Activated CD8-positive, alpha-beta memory T cell treated with anti-CD3 and anti-CD28 coated beads, Interleukin-2, amount 50 U/mL, for 1 hour (primary cell): Measurements from ENCODE around the gene DDIT3.

ENCODE experiments used
- DNase-seq: peaks from one replicate; pipeline ENCODE4 v3.0.0-alpha.2; 2020; ENCODE audit errors: extremely low read depth

Gene DDIT3

GRCh38 chr12:57485695-57486094 lies 34.6 kb downstream of the DDIT3 start:
- DNase-seq, result no peak

DNA sequence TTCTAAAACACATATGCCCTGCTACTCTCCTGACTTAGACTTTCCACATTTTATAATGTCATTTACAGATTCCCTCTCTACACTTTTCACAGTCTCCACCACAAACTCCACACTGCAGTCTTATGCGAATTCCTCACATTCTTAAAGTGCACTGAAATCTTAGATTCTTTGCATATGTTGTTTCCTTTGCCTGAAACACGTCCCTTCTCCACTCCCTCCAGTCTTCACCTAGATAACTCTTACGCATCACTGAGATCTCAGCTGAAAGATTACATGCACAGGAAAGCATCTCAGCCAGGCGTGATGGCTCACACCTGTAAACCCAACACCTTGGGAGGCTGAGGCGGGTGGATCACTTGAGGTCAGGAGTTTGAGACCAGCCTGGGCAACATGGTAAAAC lies 36.8 kb downstream of the DDIT3 start:
- no peak for DNase-seq

GRCh38 chr12:57481671-57482070 lies 38.6 kb downstream of the DDIT3 start:
- no peak for DNase-seq

DNA sequence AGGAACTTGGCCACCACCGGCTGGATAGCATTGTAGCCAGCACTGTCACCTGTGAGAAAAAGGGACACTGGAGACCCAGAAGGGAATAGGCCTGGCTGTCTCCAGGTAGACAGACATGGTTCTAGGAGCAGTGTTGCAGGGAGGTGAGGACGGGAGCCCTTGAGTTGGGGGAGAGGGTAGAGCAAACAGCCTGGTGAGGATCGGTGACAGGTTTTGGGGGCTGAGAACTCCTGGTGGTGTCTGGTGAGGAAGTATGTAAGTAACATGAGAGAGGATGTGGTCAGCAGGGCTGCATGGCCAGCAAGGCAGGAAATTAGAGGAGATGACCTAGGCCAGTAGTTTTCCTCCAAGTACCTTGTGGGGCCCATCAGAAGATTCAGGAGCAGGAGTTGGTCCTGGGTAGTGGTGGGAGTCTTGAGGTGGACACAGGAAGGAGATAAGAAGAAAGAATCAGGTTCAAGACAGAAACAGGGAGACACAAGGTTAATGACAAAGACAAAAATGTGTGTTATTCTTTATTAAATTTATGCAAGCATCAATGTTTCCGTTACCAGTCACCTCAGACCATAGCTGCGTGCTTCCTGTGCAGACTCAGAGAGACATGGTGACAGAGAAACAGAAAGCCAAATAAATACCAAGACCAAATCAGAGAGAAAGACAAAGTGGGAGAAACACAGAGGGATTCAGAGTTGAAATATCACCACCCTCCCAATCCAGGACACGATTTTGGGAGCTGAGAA lies 40.8 kb downstream of the DDIT3 start, which contains the start of gene ARHGAP9:
Gene ARHGAP9, minus strand, starts transcription at position 491 of the 740 bp plus-strand sequence. Its CDS starts 460 bp downstream, at position 31.
- no peak for DNase-seq

GRCh38 chr12:57479043-57479375 lies 41.3 kb downstream of the DDIT3 start:
- no peak for DNase-seq

- DNase-seq, result no peak
Measured at GRCh38 chr12:57477710-57478681, 42.3 kb downstream of the DDIT3 start.

GRCh38 chr12:57476993-57477709 lies 43.2 kb downstream of the DDIT3 start:
- DNase-seq, result no peak

- no peak for DNase-seq
Measured at GRCh38 chr12:57476162-57476992, 43.9 kb downstream of the DDIT3 start.

GRCh38 chr12:57475271-57476161 lies 44.8 kb downstream of the DDIT3 start:
- DNase-seq, result no peak

DNA sequence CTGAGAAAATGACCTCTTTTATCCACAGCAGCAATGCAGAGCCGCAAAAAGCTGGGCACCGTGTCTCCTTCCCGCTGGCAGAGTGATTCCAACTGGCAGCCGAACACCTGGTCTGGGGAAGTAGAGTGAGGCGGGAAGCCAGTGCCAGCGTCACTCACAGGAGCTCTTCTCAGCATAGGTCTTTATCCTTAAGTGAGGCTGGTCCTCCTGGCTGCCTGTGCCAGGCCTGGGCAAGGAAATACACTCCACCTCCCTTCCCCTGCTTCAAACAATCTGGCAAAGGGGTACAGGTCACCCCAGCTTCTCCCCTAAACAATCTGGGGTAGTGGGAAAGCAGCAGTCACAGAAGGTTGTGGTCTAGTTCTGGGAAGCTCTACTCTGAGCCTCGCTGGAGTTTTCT lies 45.5 kb downstream of the DDIT3 start:
- DNase-seq, result no peak

GRCh38 chr12:57474430-57474829 lies 45.9 kb downstream of the DDIT3 start:
- DNase-seq, result no peak

DNA sequence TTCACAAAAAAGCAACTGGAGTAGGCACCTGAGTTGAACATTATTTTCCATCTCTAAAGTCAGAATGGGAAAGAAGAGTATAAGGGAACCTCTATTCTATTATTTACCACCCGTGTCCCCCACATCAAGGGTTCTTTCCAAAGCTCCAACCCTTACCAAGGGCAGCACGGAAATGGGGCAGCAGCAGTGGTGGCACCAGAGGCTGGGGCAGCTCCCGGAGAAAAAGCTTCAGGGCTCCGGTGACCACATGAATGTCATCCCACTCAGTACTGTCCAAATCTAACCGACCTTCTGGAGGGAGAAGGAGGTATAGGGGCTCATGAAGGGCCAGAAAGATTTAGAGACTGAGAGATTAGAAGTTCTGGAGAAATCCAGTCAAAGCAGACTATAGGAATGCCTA lies 46.4 kb downstream of the DDIT3 start:
- DNase-seq, result no peak

- DNase-seq, result no peak
Measured at GRCh38 chr12:57473392-57473791, 46.9 kb downstream of the DDIT3 start.

GRCh38 chr12:57472391-57472790 lies 47.9 kb downstream of the DDIT3 start:
- DNase-seq, result no peak

- DNase-seq, result no peak
Measured at GRCh38 chr12:57471661-57472060, 48.7 kb downstream of the DDIT3 start.

- no peak for DNase-seq
Measured at GRCh38 chr12:57470970-57471656, 49.2 kb downstream of the DDIT3 start.

- DNase-seq, result no peak
Measured at GRCh38 chr12:57470286-57470969, 49.9 kb downstream of the DDIT3 start.

DNA sequence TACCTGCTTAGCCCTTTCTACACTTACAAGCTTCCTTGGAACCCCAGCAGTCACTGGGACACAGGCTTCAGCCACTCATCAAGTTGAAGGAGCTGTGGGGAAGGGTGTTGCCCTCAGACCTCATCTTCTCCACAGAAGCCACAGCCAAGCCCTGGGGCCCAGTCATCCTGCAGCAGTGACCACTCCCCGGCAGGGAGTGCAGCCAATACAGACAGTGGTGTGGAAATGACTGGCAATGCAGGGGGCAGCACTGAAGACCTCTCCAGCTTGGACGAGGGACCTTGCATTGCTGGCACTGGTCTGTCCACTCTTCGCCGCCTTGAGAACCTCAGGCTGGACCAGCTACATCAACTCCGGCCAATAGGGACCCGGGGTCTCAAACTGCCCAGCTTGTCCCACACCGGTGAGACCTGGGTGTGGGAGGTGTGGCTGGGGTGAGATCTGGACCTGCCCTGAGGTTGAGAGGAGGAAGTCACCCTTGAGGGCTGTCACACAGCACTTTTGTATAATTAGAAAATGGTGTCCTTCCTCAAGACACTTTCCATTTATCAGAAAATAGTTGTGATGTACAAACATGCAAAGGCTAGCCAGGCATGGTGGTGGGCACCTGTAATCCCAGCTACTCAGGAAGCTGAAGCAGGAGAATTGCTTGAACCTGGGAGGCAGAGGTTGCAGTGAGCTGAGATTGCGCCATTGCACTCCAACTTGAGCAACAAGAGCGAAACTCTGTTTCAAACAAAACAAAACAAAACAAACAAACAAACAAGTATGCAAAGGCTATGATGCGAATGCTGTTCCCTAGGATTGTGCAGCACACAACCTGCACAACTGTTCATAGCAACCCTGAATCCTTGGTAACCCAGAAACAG lies 50.8 kb downstream of the DDIT3 start:
- DNase-seq, result no peak
